Hepatocyte (in vitro differentiated cells): ENCODE data around the gene NOS1AP. TPM values are rescaled to one million over a fixed set of nuclear protein-coding genes. Genes with fewer than 3 reads are reported as not detected.

Source experiments
- DNase-seq: peaks from one replicate; pipeline ENCODE4 v3.0.0-alpha.2; 2016; ENCODE audit warnings: low spot score
- H2AFZ ChIP-seq: fragments of 200-600 bp; sonication (generic); 2 replicates; pipeline ENCODE4 v1.6.0; 2016; ENCODE audit warnings: antibody characterized with exemption, mild to moderate bottlenecking
- H3K27ac ChIP-seq: fragments of 200-600 bp; sonication (generic); 2 replicates; pipeline ENCODE4 v1.5.1; 2016; ENCODE audit warnings: mild to moderate bottlenecking
- H3K27me3 ChIP-seq: fragments of 200-600 bp; sonication (generic); 2 replicates; pipeline ENCODE4 v1.6.1; 2016
- H3K36me3 ChIP-seq: fragments of 200-600 bp; sonication (generic); replicated peaks from 2 replicates; pipeline ENCODE4 v1.5.1; 2016; ENCODE audit warnings: low read depth; ENCODE audit not compliant: insufficient read depth
- H3K4me1 ChIP-seq: fragments of 200-600 bp; sonication (generic); 2 replicates; pipeline ENCODE4 v1.5.1; 2016; ENCODE audit warnings: mild to moderate bottlenecking, moderate library complexity; ENCODE audit not compliant: insufficient read depth
- H3K4me2 ChIP-seq: fragments of 200-600 bp; sonication (generic); 2 replicates; pipeline ENCODE4 v1.6.0; 2016
- H3K4me3 ChIP-seq: fragments of 200-600 bp; sonication (generic); 2 replicates; pipeline ENCODE4 v1.5.1; 2016; ENCODE audit warnings: mild to moderate bottlenecking
- H3K79me2 ChIP-seq: fragments of 200-600 bp; sonication (generic); 2 replicates; pipeline ENCODE4 v1.6.0; 2017; ENCODE audit warnings: mild to moderate bottlenecking
- H3K9me2 ChIP-seq: fragments of 200-600 bp; sonication (generic); replicated peaks from 2 replicates; pipeline ENCODE4 v1.6.0; 2017; ENCODE audit warnings: mild to moderate bottlenecking; ENCODE audit not compliant: insufficient read depth
- H3K9me3 ChIP-seq: fragments of 200-600 bp; sonication (generic); 2 replicates; pipeline ENCODE4 v1.5.1; 2016; ENCODE audit warnings: low read depth, mild to moderate bottlenecking
- H4K20me1 ChIP-seq: fragments of 200-600 bp; sonication (generic); 2 replicates; pipeline ENCODE4 v1.6.0; 2016; ENCODE audit warnings: mild to moderate bottlenecking; ENCODE audit not compliant: insufficient read depth, poor library complexity, severe bottlenecking
- EZH2 ChIP-seq: fragments of 200-600 bp; sonication (generic); IDR thresholded peaks from 2 replicates; pipeline ENCODE4 v1.6.1; 2016; ENCODE audit warnings: antibody characterized with exemption, mild to moderate bottlenecking, borderline replicate concordance
- EZH2phosphoT487 ChIP-seq: fragments of 200-600 bp; sonication (generic); IDR thresholded peaks from one replicate; pipeline ENCODE4 v1.6.1; 2018; ENCODE audit warnings: antibody characterized with exemption, mild to moderate bottlenecking, low read depth, moderate library complexity; ENCODE audit not compliant: unreplicated experiment, severe bottlenecking
- WGBS: methylation state at CpG from one replicate; pipeline ENCODE4 v1.1.6; 2016; ENCODE audit warnings: low lambda C conversion rate; ENCODE audit errors: missing lambda C conversion rate; 5-methylcytosine and 5-hydroxymethylcytosine counted together
- polyA plus RNA-seq: library from polyadenylated mRNA; unstranded; fragments of >200 nt; fragmentation: Nextera tagmentation; extraction: Ambion mirVana; gene quantifications from 2 replicates; pipeline ENCODE4 v1.2.1, GENCODE V29; 2016
- total RNA-seq: library from RNA; depleted of rRNA; stranded (reverse); fragments of >200 nt; gene quantifications from 2 replicates; pipeline ENCODE4 v1.2.3, GENCODE V29; 2014
- TF ChIP-seq, protein P1 (sequence below): fragments of 200-600 bp; sonication (generic); IDR thresholded peaks from 2 replicates; pipeline ENCODE4 v1.5.1; 2016; ENCODE audit warnings: antibody characterized with exemption, mild to moderate bottlenecking; ENCODE audit not compliant: poor library complexity

The NOS1AP gene
- total and polyA plus RNA-seq, 2 experiments from 2014 or later = 0.97 to 4.4 TPM

DNA sequence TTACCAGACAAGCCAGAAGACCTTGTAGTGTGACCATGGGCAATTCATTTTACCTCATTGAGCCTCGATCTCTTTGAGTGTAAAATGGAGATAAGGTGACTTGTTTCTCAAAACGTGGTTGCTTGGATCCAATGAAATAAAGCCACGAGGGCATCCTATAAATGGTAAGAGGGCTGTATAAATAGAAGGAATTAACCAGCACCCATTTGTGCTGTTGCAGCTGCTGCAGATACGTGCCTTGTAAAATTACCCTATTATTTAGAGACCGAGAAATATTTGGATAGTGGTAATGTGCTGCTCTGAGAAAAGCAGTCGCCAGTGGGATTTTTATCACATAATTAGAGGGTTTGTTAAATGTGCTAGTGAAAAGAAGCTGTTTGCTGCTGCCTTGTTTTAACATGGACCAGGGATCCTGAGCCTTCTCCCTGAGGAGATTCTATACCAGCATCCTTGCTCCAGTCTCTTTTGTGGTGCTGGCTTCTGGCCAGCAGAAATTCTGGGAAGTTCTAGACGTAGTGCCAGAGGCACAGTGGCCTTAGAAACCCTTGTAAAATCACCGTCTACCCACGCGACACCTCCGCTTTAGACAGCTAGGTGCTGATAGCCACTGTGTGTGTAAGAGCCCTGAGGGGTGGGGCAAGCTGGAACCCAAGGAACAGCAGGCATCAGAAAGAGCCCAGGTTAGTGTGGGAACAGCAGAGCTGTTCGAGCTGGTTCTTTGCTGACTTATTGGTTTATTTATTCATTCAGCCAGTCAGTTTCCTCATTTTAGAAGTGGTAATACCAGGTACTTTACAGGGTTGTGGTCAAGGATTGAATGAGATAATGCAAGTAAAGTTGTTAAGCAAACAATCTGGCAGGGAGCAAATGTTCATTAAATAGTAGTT, 137.5 kb downstream of the NOS1AP start:
- DNase-seq = peak; percentile 55
- no peak for TF ChIP-seq EZH2
- TF ChIP-seq, protein P1, sequence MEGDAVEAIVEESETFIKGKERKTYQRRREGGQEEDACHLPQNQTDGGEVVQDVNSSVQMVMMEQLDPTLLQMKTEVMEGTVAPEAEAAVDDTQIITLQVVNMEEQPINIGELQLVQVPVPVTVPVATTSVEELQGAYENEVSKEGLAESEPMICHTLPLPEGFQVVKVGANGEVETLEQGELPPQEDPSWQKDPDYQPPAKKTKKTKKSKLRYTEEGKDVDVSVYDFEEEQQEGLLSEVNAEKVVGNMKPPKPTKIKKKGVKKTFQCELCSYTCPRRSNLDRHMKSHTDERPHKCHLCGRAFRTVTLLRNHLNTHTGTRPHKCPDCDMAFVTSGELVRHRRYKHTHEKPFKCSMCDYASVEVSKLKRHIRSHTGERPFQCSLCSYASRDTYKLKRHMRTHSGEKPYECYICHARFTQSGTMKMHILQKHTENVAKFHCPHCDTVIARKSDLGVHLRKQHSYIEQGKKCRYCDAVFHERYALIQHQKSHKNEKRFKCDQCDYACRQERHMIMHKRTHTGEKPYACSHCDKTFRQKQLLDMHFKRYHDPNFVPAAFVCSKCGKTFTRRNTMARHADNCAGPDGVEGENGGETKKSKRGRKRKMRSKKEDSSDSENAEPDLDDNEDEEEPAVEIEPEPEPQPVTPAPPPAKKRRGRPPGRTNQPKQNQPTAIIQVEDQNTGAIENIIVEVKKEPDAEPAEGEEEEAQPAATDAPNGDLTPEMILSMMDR = no peak
- Histone ChIP-seq H3K27me3 (no peaks in the 10 kb centered on the region), H3K36me3 (no peaks in the 10 kb centered on the region), H3K27ac (peak overlapping the region; percentile 50), H2AFZ (no peak overlapping the region), H3K9me3 (no peaks in the 10 kb centered on the region), H3K4me3 (no peak overlapping the region), H4K20me1 (no peaks in the 10 kb centered on the region), H3K79me2 (peaks cover 23% of the 10 kb centered on the region), H3K4me2 (peak overlapping the region; percentile 59), H3K9me2 (no peaks in the 10 kb centered on the region), H3K4me1 (peaks cover 8% of the 10 kb centered on the region)
- 32% methylated on average over 12 of the region's 12 CpGs for WGBS

DNA sequence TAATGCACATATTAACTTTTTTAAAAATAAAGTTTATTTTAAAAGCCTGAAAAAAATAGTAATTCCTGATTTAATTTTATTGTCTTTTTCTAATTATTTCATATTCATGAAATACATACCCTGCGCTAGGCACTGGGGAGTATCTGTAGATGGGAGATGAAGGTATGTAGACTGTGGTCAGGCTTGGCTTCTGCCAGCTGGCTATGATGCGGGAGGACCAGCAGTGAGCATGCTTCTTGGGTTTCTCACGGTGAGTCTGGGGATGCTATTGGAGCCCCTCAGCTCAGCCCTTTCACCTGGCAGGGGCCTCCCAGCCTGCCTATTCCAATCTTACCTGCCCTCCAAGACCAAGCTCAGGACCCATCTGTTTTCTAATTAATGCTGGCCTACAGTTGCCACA, 138.4 kb downstream of the NOS1AP start:
- no peak for TF ChIP-seq EZH2
- no peak for TF ChIP-seq EZH2phosphoT487
- TF ChIP-seq, protein P1 = no peak
- Histone ChIP-seq H3K4me3 (no peak overlapping the region), H3K27me3 (no peaks in the 10 kb centered on the region), H3K4me2 (no peak overlapping the region), H3K36me3 (no peaks in the 10 kb centered on the region), H3K27ac (no peak overlapping the region), H2AFZ (no peak overlapping the region), H4K20me1 (no peaks in the 10 kb centered on the region), H3K79me2 (peaks cover 22% of the 10 kb centered on the region), H3K9me3 (no peaks in the 10 kb centered on the region), H3K9me2 (no peaks in the 10 kb centered on the region), H3K4me1 (peaks cover 10% of the 10 kb centered on the region)
- WGBS = 89% methylated on average over 3 of the region's 3 CpGs
- DNase-seq = no peak

DNA sequence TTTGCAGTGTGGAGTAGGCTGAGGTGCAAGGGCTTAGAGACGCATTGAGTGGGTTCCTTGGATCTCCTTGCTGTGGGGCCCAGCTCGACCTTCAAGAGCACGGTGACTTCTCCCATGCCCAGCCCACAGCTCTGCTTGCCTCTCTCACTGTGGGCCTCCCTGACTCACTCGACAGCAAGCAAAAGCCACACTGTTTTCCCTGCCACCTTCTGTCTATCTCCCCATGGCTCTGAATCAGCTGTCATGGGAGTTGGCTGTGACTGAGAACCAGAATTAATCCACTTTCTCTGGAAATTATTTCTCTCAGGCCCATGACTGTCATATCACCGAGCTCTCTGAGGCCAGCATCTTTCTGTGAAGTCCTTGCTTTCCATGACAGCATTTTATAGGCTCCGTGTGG, 140.7 kb downstream of the NOS1AP start:
- Histone ChIP-seq H3K4me2 (no peak overlapping the region), H3K79me2 (peaks cover 17% of the 10 kb centered on the region), H3K9me3 (no peaks in the 10 kb centered on the region), H3K27me3 (no peaks in the 10 kb centered on the region), H4K20me1 (no peaks in the 10 kb centered on the region), H3K36me3 (no peaks in the 10 kb centered on the region), H3K27ac (no peak overlapping the region), H2AFZ (no peak overlapping the region), H3K9me2 (no peaks in the 10 kb centered on the region), H3K4me1 (peaks cover 17% of the 10 kb centered on the region), H3K4me3 (no peak overlapping the region)
- peak; percentile 16 for DNase-seq
- 68% methylated on average over 6 of the region's 6 CpGs for WGBS
- TF ChIP-seq, protein P1 = no peak
- no peak for TF ChIP-seq EZH2phosphoT487
- TF ChIP-seq EZH2 = no peak
